GM19351 (cell line): ENCODE results near the gene KRTAP10-7.
"Not testable (repeated sequence)": the region's sequence is repeated elsewhere in the genome, so short reads cannot be mapped to it uniquely, and the experiment has no call there.

Experiments used
- ATAC-seq: cut with Tn5 transposase; IDR thresholded peaks from one replicate; pipeline ENCODE4 v1.9.1; 2021; ENCODE audit warnings: mild to moderate bottlenecking, moderate library complexity; ENCODE audit not compliant: unreplicated experiment

KRTAP10-7 gene

GRCh38 chr21:44628707-44629391, 28.5 kb downstream of the KRTAP10-7 start:
- no peak for ATAC-seq

DNA sequence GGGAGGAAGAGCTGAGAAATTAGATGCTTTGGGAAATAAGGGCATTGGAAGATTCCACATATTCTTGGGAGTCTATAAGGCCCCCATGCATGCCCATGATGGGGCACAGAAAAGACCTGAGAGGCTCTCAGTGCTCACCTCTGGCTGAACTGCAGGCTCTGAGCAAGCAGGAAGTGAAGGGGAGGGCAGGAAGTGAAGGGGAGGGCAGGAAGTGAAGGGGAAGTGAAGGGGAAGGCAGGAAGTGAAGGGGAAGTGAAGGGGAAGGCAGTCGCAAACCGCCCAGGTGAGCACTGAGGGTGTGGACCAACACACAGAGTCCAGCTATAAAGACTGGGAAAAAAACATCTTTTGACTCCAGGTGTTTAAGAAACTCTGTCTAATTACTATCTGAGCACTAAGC, 30.0 kb downstream of the KRTAP10-7 start:
- ATAC-seq: no peak

- ATAC-seq: no peak
Observed at GRCh38 chr21:44632067-44632466, 31.7 kb downstream of the KRTAP10-7 start.

DNA sequence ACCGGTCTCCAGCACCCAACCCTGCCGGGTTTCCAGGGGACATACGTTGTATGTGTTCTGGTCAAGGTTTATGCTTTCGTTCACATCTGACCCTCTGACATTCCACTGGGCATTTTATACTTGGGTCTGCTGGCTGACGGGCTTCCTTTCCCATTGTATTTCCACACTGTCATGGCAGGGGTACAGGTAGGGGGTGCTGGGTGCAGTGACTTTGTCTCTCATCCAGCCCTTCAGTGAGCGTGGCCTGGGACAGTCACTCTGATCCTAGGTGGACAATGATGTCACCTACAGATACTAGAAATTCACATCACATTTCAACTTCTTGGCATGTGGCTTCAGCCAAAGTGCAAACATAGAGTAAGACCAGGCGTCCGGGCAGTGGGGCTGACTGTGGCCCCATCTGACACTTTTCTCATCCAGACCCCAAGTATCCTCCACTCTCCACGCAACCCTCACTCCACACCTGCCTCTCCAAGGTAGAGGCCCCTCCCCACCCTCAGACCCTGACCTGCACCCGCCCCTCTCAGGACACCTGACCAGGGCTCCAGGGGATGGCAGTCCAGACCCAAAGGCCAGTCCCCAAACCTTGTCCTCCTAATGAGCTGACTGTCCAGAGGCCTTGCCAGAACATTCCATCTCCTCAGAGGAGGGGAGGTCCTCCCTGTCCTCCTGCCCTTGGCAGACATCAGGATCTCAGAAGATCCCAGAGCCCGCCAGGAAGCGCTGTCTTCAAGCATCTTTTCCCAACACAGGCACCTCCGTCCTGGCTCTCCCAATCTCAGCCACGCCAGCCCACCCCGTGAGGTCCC, 36.0 kb downstream of the KRTAP10-7 start:
- ATAC-seq: no peak

DNA sequence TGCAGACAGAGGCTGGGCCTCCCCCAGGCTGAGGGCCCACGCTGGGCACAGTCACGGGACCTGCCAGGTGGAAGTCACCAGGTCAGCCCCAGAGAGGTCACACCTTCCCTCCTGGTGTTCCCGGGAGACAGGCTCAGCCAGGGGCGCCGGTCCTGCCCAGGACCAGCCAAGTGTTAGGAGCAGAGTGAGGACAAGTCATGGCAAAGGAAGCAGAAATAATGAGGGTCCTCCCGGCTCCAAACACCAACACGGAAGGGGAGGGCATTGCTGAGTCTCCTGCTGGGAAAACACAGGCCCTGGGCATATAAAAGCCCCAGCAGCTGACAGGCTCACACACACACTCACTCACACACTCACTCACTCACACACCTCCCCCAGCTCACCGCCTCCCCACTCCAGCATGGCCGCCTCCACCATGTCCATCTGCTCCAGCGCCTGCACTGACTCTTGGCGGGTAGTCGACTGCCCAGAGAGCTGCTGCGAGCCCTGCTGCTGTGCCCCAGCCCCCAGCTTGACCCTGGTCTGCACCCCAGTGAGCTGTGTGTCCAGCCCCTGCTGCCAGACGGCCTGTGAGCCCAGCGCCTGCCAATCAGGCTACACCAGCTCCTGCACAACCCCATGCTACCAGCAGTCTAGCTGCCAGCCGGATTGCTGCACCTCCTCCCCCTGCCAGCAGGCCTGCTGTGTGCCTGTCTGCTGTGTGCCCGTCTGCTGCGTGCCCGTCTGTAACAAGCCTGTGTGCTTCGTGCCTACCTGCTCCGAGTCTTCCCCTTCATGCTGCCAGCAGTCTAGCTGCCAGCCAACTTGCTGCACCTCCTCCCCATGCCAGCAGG, 36.8 kb downstream of the KRTAP10-7 start, which contains the start of gene KRTAP10-10:
Gene KRTAP10-10 (plus strand): TSS at position 339 of the 833 bp plus-strand sequence. CDS start 62 bp downstream, at position 401.
- no peak for ATAC-seq

DNA sequence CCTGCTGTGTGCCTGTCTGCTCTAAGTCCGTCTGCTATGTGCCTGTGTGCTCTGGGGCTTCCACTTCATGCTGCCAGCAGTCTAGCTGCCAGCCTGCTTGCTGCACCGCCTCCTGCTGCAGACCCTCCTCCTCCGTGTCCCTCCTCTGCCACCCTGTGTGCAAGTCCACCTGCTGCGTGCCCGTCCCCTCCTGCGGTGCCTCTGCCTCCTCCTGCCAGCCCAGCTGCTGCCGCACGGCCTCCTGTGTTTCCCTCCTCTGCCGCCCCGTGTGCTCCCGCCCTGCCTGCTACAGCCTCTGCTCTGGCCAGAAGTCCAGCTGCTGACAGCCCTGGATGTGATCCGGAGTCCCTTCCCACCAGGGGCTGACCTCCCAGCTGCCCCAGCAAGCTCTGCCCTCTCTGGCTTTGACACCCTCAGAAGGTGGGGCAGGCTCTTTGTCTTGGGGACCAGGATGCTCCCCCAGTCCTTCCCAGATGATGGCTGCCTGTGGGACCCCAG, 37.5 kb downstream of the KRTAP10-7 start:
- not testable (repeated sequence) for ATAC-seq

DNA sequence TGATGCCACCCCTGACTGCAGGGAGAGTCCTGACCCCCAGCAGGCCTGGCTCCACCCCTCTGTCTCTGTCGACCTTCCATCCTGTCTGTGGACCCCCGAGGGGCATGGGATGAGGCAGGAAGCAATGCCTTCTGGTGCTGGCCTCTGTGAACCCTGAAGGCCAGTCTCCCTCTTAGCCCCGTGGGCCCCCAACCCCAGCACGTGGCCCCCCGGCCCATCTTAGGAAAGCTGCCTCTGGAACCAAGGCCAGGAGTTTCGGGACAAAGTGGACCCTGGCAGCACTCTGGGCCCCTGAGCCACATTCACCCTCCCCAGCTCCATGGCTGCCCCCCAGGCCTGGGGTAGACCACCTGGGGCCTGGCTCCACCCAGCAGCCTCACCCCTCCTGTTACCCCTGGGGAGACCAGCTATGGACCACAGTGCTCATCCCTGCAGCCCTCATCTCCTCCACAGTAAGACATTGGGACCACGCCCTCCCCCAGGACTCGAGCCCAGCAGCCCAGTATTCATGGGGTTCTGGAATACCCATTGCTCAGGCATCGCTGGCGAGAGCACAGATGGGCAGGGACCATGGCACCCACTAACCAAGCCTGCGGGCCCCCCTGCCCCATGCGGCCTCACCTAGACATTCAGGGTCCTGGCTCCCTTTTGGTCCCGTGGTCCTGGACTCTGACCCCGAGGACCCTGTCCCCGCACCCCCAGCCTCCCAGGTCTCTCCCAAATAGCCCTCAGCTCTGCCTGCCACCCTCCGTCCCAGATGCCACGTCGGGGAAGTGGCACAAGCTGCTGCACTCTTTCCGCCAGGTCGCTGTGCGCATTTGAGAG, 38.3 kb downstream of the KRTAP10-7 start:
- ATAC-seq: not testable (repeated sequence)

GRCh38 chr21:44639331-44639655, 38.9 kb downstream of the KRTAP10-7 start:
- no peak for ATAC-seq

DNA sequence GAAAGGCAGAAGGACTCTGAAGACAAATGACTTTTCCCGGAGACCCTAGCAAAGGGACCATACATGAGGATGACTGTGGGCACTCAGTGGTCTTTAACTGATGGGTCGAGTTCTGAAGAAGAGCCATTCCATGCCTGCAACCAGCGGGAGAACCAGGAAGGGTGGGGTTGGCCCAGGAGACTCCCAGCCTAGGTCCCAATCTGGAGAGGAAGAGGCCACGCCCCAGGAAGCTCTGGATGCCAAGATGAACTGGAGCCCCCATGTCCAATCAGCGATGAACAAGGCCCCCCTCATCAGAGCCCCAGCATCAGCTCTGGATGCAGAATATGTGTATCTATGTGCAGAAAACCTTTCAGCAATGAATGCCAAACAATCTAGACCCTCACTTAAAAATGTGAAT, 40.4 kb downstream of the KRTAP10-7 start:
- ATAC-seq: no peak

GRCh38 chr21:44643741-44644310, 43.4 kb downstream of the KRTAP10-7 start:
- ATAC-seq: no peak

DNA sequence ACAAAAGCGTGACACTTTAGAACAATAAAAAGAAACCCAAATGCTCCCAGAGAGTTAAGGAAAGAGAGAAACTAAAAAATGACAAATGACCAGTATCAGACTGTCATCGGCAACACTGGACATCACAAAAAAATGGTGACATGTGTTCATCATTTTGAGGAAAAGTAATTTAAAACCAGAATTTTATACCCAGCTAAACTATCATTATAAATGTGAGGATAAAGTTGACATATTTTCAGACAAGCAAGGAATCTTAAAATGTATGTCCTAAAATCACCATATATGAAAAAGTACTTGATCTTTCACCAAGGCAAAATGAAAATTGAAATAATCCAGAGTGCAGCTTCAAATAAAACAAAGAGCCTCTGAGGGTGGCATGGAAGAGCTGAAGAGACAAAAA, 44.5 kb downstream of the KRTAP10-7 start:
- no peak for ATAC-seq

DNA sequence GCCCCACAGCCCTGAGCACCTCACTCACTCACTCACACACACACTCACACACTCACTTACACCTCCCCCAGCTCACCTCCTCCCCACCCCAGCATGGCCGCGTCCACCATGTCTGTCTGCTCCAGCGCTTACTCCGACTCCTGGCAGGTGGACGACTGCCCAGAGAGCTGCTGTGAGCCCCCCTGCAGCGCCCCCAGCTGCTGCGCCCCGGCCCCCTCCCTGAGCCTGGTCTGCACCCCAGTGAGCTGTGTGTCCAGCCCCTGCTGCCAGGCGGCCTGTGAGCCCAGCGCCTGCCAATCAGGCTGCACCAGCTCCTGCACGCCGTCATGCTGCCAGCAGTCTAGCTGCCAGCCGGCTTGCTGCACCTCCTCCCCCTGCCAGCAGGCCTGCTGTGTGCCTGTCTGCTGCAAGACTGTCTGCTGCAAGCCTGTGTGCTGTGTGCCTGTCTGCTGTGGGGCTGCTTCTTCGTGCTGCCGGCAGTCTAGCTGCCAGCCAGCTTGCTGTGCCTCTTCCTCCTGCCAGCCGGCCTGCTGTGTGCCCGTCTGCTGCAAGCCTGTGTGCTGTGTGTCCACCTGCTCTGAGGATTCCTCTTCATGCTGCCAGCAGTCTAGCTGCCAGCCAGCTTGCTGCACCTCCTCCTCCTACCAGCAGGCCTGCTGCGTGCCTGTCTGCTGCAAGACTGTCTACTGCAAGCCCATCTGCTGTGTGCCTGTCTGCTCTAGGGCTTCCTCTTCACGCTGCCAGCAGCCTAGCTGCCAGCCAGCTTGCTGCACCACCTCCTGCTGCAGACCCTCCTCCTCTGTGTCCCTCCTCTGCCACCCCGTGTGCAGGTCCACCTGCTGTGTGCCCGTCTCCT, 46.2 kb downstream of the KRTAP10-7 start, which contains the start of gene KRTAP10-11:
Gene KRTAP10-11 (plus strand): TSS at position 49 of the 856 bp plus-strand sequence. CDS start 45 bp downstream, at position 94.
- ATAC-seq: not testable (repeated sequence)

- ATAC-seq: no peak
Observed at GRCh38 chr21:44647222-44647552, 46.8 kb downstream of the KRTAP10-7 start.

DNA sequence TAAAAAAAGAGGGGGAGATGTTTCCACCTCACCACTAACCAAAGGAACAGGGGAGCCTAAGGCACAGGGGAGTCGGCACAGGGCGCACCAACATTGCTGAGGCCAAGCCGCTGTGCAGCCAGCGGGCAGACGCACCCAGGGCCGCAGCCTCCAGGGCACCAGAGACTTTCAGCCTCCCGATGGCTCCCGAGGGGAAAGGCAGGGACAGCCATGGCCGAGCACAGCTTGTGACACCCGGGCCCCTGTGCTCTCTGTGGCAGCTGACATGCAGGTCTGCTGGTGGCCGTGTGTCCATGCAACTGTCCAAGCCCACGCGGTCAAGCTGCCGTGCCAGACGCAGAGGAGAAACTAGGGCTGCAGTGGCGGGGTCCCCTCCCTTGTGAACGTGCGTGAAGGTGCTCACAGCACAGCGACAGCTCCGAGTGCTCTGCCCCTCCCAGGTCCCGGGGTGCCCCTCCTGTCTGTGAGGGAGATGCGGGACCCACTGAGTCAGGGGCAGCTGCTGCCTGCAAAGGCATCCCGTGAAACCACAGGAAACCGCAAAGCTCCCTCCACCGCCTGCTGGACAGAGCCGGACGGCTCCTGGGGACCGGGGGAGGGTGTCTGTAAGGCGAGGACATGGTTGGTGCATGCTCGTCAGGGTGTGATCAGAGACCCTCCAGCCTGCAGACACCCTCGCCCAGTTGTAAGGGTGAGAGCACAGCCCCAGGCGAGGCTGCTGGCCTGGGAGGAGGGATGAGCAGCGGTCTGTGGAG, 48.3 kb downstream of the KRTAP10-7 start:
- no peak for ATAC-seq

GRCh38 chr21:44649521-44650100, 49.2 kb downstream of the KRTAP10-7 start:
- no peak for ATAC-seq

- ATAC-seq: no peak
Observed at GRCh38 chr21:44650265-44650972, 50.0 kb downstream of the KRTAP10-7 start.

- no peak for ATAC-seq
Observed at GRCh38 chr21:44650973-44651675, 50.7 kb downstream of the KRTAP10-7 start.
